A673 (cell line): Measurements from ENCODE around the gene CHRNA7. TPM values are rescaled to one million over a fixed set of nuclear protein-coding genes. Genes with fewer than 3 reads are reported as not detected.

Experiments
- BruUV-seq: library from RNA; stranded (reverse); fragments of 400-500 nt; replicated peaks from 2 replicates; lab custom pipeline; 2021; lab: Mats Ljungman, UMichigan
- CTCF ChIA-PET: fragments of 300-600 bp; sonication (Branson Sonifier 250); formaldehyde crosslinking; loops from one replicate; lab custom pipeline; 2022; ENCODE audit warnings: antibody characterized with exemption; lab: Charles Lee
- POLR2A ChIA-PET: fragments of 300-600 bp; sonication (Branson Sonifier 250); formaldehyde crosslinking; loops from one replicate; lab custom pipeline; 2022; ENCODE audit warnings: antibody characterized with exemption; ENCODE audit not compliant: low non-redundant PET; lab: Charles Lee
- DNase-seq: peaks from one replicate; pipeline ENCODE4 v3.0.0-alpha.2; 2015; ENCODE audit warnings: low spot score
- H3K27ac ChIP-seq: fragments of 200-600 bp; sonication (generic); 2 replicates; pipeline ENCODE4 v1.5.1; 2016; ENCODE audit warnings: mixed run types, low read depth, mild to moderate bottlenecking, mixed read lengths, antibody characterized with exemption, low read length; ENCODE audit not compliant: poor library complexity, severe bottlenecking
- H3K27me3 ChIP-seq: fragments of 200-600 bp; sonication (generic); replicated peaks from 2 replicates; pipeline ENCODE4 v1.6.1; 2017; ENCODE audit warnings: mixed run types, low read depth, mild to moderate bottlenecking, mixed read lengths, antibody characterized with exemption, low read length; ENCODE audit not compliant: insufficient read depth, poor library complexity
- H3K36me3 ChIP-seq: fragments of 200-600 bp; sonication (generic); 2 replicates; pipeline ENCODE4 v1.6.1; 2016; ENCODE audit warnings: mixed run types, mild to moderate bottlenecking, mixed read lengths, antibody characterized with exemption, low read length; ENCODE audit not compliant: insufficient read depth, poor library complexity, severe bottlenecking
- H3K4me1 ChIP-seq: fragments of 200-600 bp; sonication (generic); 2 replicates; pipeline ENCODE4 v1.6.1; 2017; ENCODE audit warnings: mixed run types, mild to moderate bottlenecking, mixed read lengths, antibody characterized with exemption, low read length; ENCODE audit not compliant: insufficient read depth, poor library complexity, severe bottlenecking
- H3K4me3 ChIP-seq: fragments of 200-600 bp; sonication (generic); 2 replicates; pipeline ENCODE4 v1.5.1; 2016; ENCODE audit warnings: low read depth, mixed run types, mild to moderate bottlenecking, mixed read lengths, low read length; ENCODE audit not compliant: poor library complexity, severe bottlenecking
- H3K9me3 ChIP-seq: fragments of 200-600 bp; sonication (generic); 2 replicates; pipeline ENCODE4 v1.6.1; 2016; ENCODE audit warnings: mixed run types, low read depth, mild to moderate bottlenecking, mixed read lengths, antibody characterized with exemption, low read length; ENCODE audit not compliant: poor library complexity, severe bottlenecking
- CTCF ChIP-seq: fragments of 300-800, 200-600 bp; sonication (generic); conservative IDR thresholded peaks from 2 replicates; pipeline ENCODE4 v1.5.1; 2017; ENCODE audit warnings: low read depth, mild to moderate bottlenecking, antibody characterized with exemption, low read length, moderate library complexity, mixed read lengths
- EZH2 ChIP-seq: fragments of 200-600 bp; sonication (generic); IDR thresholded peaks from 2 replicates; pipeline ENCODE4 v1.6.1; 2017; ENCODE audit warnings: borderline replicate concordance, low read depth, mild to moderate bottlenecking, mixed read lengths, antibody characterized with exemption, low read length; ENCODE audit not compliant: poor library complexity, severe bottlenecking
- intact Hi-C: fragments of 100-400 bp; cut with micrococcal nuclease; formaldehyde crosslinking; loops from one replicate; pipeline ENCODE4 v1.10.0; 2022; ENCODE audit not compliant: unreplicated experiment
- total RNA-seq: library from RNA; stranded (reverse); gene quantifications from 2 replicates; pipeline ENCODE4 v1.2.3, GENCODE V29; 2021

The CHRNA7 gene
- total RNA-seq, 1 experiment from 2014 or later: 3.7 TPM

- intact Hi-C loops: loop anchor here (5.0 kb wide), 1 partner anchor 56 kb away; no protein-coding TSS in a partner anchor
- CTCF ChIA-PET: no interaction called here
- BruUV-seq: no TSS peak
Observed at GRCh38 chr15:32033186-32033890, 3.0 kb downstream of the CHRNA7 start.

GRCh38 chr15:32034106-32034505 lies 3.8 kb downstream of the CHRNA7 start:
- no peaks in the 10 kb centered on the region for H3K36me3 ChIP-seq
- ChIA-PET POLR2A (no interaction called here), CTCF (no interaction called here)
- peaks cover 5% of the 10 kb centered on the region for H3K4me1 ChIP-seq
- intact Hi-C loops: loop anchor here (5.0 kb wide), 1 partner anchor 57 kb away; no protein-coding TSS in a partner anchor
- no TSS peak for BruUV-seq
- H3K27ac ChIP-seq: no peak overlapping the region
- peaks cover 10% of the 10 kb centered on the region for H3K27me3 ChIP-seq
- H3K4me3 ChIP-seq: no peak overlapping the region
- H3K9me3 ChIP-seq: no peaks in the 10 kb centered on the region
- TF ChIP-seq EZH2: no peak
- TF ChIP-seq CTCF: no peak
- DNase-seq: no peak

More at GRCh38 chr15:32033186-32033890, 3.0 kb downstream of the CHRNA7 start:
- Histone ChIP-seq H3K27me3 (peaks cover 12% of the 10 kb centered on the region), H3K9me3 (no peaks in the 10 kb centered on the region), H3K4me1 (peaks cover 5% of the 10 kb centered on the region), H3K36me3 (no peaks in the 10 kb centered on the region), H3K4me3 (no peak overlapping the region), H3K27ac (no peak overlapping the region)
- DNase-seq: no peak
- TF ChIP-seq CTCF (no peak), EZH2 (no peak)
- POLR2A ChIA-PET: no interaction called here

- ChIA-PET POLR2A (no interaction called here), CTCF (no interaction called here)
- Histone ChIP-seq H3K4me3 (no peak overlapping the region), H3K27me3 (peaks cover 9% of the 10 kb centered on the region), H3K4me1 (peaks cover 5% of the 10 kb centered on the region), H3K36me3 (no peaks in the 10 kb centered on the region), H3K9me3 (no peaks in the 10 kb centered on the region), H3K27ac (no peak overlapping the region)
- DNase-seq: no peak
- TF ChIP-seq CTCF (no peak), EZH2 (no peak)
- no TSS peak for BruUV-seq
- intact Hi-C loops: no loop called here
Observed at GRCh38 chr15:32035285-32035684, 5.0 kb downstream of the CHRNA7 start.
